Smooth muscle cell (in vitro differentiated cells): Measurements from ENCODE around the gene PPRC1. TPM values are rescaled to one million over a fixed set of nuclear protein-coding genes. Genes with fewer than 3 reads are reported as not detected.

Experiments
- DNase-seq: peaks from one replicate; lab custom pipeline; 2025; ENCODE audit not compliant: unreplicated experiment; lab: John Stamatoyannopoulos, UW
- H2AFZ ChIP-seq: fragments of 200-600 bp; sonication (generic); 2 replicates; pipeline ENCODE4 v1.6.0; 2016; ENCODE audit warnings: antibody characterized with exemption, low read depth, mild to moderate bottlenecking
- H3F3A ChIP-seq: fragments of 200-600 bp; sonication (generic); 2 replicates; pipeline ENCODE4 v1.6.0; 2017; ENCODE audit warnings: antibody characterized with exemption, low read depth
- H3K27ac ChIP-seq: fragments of 200-600 bp; sonication (generic); 2 replicates; pipeline ENCODE4 v1.5.1; 2016; ENCODE audit warnings: low read depth, mild to moderate bottlenecking
- H3K27me3 ChIP-seq: fragments of 200-600 bp; sonication (generic); 2 replicates; pipeline ENCODE4 v1.6.1; 2016; ENCODE audit warnings: low read depth, mild to moderate bottlenecking
- H3K36me3 ChIP-seq: fragments of 200-600 bp; sonication (generic); 2 replicates; pipeline ENCODE4 v1.5.1; 2016; ENCODE audit warnings: low read depth
- H3K4me1 ChIP-seq: fragments of 200-600 bp; sonication (generic); 2 replicates; pipeline ENCODE4 v1.5.1; 2016; ENCODE audit warnings: low read depth
- H3K4me2 ChIP-seq: fragments of 200-600 bp; sonication (generic); 2 replicates; pipeline ENCODE4 v1.6.0; 2016; ENCODE audit warnings: mild to moderate bottlenecking
- H3K4me3 ChIP-seq: fragments of 200-600 bp; sonication (generic); 2 replicates; pipeline ENCODE4 v1.5.1; 2016; ENCODE audit warnings: mild to moderate bottlenecking
- H3K79me2 ChIP-seq: fragments of 200-600 bp; sonication (generic); 2 replicates; pipeline ENCODE4 v1.6.0; 2016; ENCODE audit warnings: low read depth, mild to moderate bottlenecking
- H3K9ac ChIP-seq: fragments of 200-600 bp; sonication (generic); 2 replicates; pipeline ENCODE4 v1.6.0; 2016; ENCODE audit warnings: low read depth
- H3K9me3 ChIP-seq: fragments of 200-600 bp; sonication (generic); replicated peaks from 2 replicates; pipeline ENCODE4 v1.5.1; 2016; ENCODE audit warnings: low read depth
- H4K20me1 ChIP-seq: fragments of 200-600 bp; sonication (generic); 2 replicates; pipeline ENCODE4 v1.6.0; 2016; ENCODE audit warnings: low read depth
- WGBS: methylation state at CpG from one replicate; pipeline ENCODE4 v1.1.7; 2016; ENCODE audit warnings: low lambda C conversion rate; 5-methylcytosine and 5-hydroxymethylcytosine counted together
- polyA plus RNA-seq: library from polyadenylated mRNA; unstranded; fragments of >200 nt; fragmentation: Nextera tagmentation; extraction: Ambion mirVana; gene quantifications from 2 replicates; pipeline ENCODE4 v1.2.1, GENCODE V29; 2016
- total RNA-seq: library from RNA; depleted of rRNA; stranded (reverse); fragments of >200 nt; gene quantifications from 2 replicates; pipeline ENCODE4 v1.2.3, GENCODE V29; 2014
- TF ChIP-seq, protein P1 (sequence below): fragments of 200-600 bp; sonication (generic); IDR thresholded peaks from 2 replicates; pipeline ENCODE4 v1.5.1; 2017; ENCODE audit warnings: borderline replicate concordance, mild to moderate bottlenecking, antibody characterized with exemption; ENCODE audit not compliant: insufficient read depth, poor library complexity, severe bottlenecking

PPRC1 gene
- total and polyA plus RNA-seq, 2 experiments from 2014 or later, result 36.0 to 38.1 TPM

DNA sequence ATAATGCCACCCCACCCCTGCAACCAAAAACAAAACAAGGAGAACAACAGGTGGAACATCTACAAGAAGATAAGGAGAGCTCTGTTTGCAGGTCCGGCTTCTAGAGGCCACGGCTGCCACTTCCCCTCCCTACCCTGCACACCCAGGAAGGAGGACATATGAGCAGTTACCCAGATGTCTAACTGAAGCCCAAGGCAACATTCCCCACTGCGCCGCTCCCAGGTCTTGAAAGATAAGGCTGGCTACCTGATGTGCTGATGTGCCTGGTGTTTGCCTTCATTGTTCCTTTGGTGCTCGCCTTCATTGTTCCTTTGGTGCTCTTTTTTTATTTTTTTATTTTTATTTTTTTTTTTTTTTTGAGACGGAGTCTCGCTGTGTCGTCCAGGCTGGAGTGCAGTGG lies 46.6 kb upstream of the PPRC1 start:
- WGBS, result 91% methylated on average over 8 of the region's 8 CpGs
- TF ChIP-seq, protein P1, sequence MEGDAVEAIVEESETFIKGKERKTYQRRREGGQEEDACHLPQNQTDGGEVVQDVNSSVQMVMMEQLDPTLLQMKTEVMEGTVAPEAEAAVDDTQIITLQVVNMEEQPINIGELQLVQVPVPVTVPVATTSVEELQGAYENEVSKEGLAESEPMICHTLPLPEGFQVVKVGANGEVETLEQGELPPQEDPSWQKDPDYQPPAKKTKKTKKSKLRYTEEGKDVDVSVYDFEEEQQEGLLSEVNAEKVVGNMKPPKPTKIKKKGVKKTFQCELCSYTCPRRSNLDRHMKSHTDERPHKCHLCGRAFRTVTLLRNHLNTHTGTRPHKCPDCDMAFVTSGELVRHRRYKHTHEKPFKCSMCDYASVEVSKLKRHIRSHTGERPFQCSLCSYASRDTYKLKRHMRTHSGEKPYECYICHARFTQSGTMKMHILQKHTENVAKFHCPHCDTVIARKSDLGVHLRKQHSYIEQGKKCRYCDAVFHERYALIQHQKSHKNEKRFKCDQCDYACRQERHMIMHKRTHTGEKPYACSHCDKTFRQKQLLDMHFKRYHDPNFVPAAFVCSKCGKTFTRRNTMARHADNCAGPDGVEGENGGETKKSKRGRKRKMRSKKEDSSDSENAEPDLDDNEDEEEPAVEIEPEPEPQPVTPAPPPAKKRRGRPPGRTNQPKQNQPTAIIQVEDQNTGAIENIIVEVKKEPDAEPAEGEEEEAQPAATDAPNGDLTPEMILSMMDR, result no peak
- no peak overlapping the region for H3K27ac ChIP-seq
- no peak for DNase-seq
- H3K9ac ChIP-seq, result no peak overlapping the region
- no peaks in the 10 kb centered on the region for H3K4me1 ChIP-seq
- no peaks in the 10 kb centered on the region for H4K20me1 ChIP-seq
- H3K4me3 ChIP-seq, result no peak overlapping the region
- no peaks in the 10 kb centered on the region for H3K79me2 ChIP-seq
- no peaks in the 10 kb centered on the region for H3K36me3 ChIP-seq
- H3K27me3 ChIP-seq, result no peaks in the 10 kb centered on the region
- H3F3A ChIP-seq, result no peaks in the 10 kb centered on the region
- no peak overlapping the region for H3K4me2 ChIP-seq
- H3K9me3 ChIP-seq, result no peaks in the 10 kb centered on the region
- no peak overlapping the region for H2AFZ ChIP-seq

DNA sequence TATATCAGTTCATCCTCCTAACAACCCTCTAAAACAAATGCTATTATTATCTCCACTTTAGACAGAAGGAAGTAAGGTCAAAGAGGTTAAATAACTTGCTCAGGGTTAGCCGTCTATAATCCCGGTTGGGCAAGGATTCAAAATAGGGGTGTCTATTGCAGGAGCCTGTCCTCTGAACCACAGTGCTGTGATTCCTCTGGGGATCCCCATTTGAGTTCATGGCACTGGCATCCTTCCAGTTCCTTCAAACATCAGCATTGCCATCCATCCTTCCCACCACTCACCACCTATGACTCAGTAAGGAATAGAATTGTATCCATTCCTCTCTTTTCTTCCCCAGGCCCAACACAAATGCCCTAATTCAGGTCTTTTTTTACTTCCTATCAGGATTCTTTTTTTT lies 42.1 kb upstream of the PPRC1 start:
- H3K9ac ChIP-seq, result no peak overlapping the region
- H3K4me3 ChIP-seq, result no peak overlapping the region
- no peaks in the 10 kb centered on the region for H3K79me2 ChIP-seq
- H3K27me3 ChIP-seq, result no peaks in the 10 kb centered on the region
- no peak for DNase-seq
- no peak overlapping the region for H3K4me2 ChIP-seq
- no peaks in the 10 kb centered on the region for H3K36me3 ChIP-seq
- TF ChIP-seq, protein P1, result no peak
- no peaks in the 10 kb centered on the region for H3K9me3 ChIP-seq
- no peaks in the 10 kb centered on the region for H3F3A ChIP-seq
- H4K20me1 ChIP-seq, result no peaks in the 10 kb centered on the region
- WGBS, result 94% methylated on average over 2 of the region's 2 CpGs
- no peak overlapping the region for H3K27ac ChIP-seq
- H3K4me1 ChIP-seq, result no peaks in the 10 kb centered on the region
- H2AFZ ChIP-seq, result no peak overlapping the region

DNA sequence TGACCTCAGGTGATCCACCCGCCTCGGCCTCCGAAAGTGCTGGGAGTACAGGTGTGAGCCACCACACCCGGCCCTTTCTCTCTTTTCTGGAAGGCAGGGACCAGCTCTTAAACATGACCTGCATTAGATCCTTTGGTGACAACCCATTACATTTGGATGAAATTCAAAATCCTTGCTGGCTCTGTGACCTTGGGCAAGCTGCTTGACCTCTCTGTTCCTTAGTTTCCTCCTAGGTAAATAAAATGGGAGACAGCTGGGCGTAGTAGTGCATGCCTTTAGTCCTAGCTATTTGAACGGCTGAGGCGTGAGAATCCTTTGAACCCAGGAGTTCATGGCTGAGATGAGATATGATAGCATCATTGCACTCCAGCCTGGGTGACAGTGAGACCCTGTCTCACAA lies 36.4 kb upstream of the PPRC1 start:
- H3K79me2 ChIP-seq, result no peaks in the 10 kb centered on the region
- no peaks in the 10 kb centered on the region for H3K36me3 ChIP-seq
- no peak overlapping the region for H2AFZ ChIP-seq
- H3K9me3 ChIP-seq, result no peaks in the 10 kb centered on the region
- H3F3A ChIP-seq, result no peaks in the 10 kb centered on the region
- H3K27me3 ChIP-seq, result no peaks in the 10 kb centered on the region
- no peak overlapping the region for H3K4me2 ChIP-seq
- WGBS, result 97% methylated on average over 7 of the region's 7 CpGs
- no peak overlapping the region for H3K9ac ChIP-seq
- TF ChIP-seq, protein P1, result no peak
- no peak for DNase-seq
- H3K27ac ChIP-seq, result no peak overlapping the region
- no peaks in the 10 kb centered on the region for H3K4me1 ChIP-seq
- H3K4me3 ChIP-seq, result no peak overlapping the region
- no peaks in the 10 kb centered on the region for H4K20me1 ChIP-seq

DNA sequence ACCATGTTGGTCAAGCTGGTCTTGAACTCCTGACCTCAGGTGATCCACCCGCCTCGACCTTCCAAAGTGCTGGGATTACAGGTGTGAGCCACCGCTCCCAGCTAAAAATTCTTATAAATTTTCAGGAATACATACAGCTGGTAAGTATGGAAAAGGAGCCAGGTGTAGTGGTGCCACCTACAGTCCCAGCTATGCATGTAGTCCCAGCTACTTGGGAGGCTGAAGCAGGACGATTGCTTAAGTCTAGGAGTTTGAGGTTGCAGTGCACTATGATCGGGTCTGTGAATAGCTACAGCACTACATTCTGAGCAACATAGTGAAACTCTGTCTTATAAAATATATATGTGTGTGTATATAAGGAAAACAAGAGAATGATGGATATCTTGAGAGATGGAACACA lies 31.7 kb upstream of the PPRC1 start:
- Histone ChIP-seq H3K27me3 (no peaks in the 10 kb centered on the region), H2AFZ (no peak overlapping the region), H3K79me2 (no peaks in the 10 kb centered on the region), H3K27ac (no peak overlapping the region), H3K4me3 (no peak overlapping the region), H3K9me3 (no peaks in the 10 kb centered on the region), H3K9ac (no peak overlapping the region), H3K4me2 (no peak overlapping the region), H3K36me3 (no peaks in the 10 kb centered on the region), H3K4me1 (no peaks in the 10 kb centered on the region), H3F3A (no peaks in the 10 kb centered on the region), H4K20me1 (peaks cover 5% of the 10 kb centered on the region)
- 94% methylated on average over 5 of the region's 5 CpGs for WGBS
- TF ChIP-seq, protein P1, result no peak
- DNase-seq, result no peak
